ENCODE data around the gene DCBLD1. TPM values are rescaled to one million over a fixed set of nuclear protein-coding genes. Genes with fewer than 3 reads are reported as not detected.

The DCBLD1 gene
- total and polyA plus RNA-seq, 2 of the 13 experiments (the other 11 are each of a cell fraction or from before 2014, with no cell fraction given): 23.2 to 41.5 TPM

DNA sequence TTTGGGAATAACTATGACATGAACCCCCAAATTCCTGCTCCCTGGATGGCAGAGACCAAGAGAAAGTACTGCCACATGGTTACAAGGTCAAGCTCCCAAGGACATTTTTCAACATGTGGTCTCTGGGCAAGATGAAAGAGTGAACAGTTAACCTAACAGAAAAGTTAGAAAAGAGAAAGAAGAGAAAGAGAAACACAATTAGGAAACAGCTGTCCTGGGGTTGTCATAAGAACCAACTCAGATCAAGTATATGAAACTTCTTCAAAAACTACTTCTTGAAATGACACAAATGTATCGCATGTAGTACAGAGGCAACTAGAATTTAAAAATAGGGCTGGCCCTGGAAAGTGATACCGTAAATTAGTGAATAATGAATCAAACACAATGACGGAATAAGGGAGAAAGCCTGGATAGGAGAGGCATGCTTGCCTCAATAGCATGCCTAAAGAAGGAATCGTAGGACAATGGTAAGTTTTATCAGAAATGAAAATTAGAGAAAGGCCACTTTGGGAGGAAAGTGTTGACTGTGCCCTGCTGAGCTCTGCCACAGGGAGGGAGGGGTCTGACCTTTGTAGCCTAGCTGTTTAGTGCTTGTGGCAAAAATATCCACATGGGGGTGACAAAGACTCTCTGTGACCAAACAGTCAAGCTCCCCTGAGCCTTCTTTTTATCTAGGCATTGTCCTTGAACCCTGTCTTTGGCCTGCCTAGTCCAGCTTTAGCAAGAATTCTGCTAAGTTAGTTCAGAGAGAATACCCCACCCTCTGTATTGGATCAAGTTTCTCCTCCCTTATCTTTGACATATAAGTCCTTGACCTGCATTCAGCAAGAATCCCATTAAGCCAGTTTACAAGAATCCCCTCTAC, 4.3 kb upstream of the DCBLD1 start (continued):
- peak; percentile 77 for TF ChIP-seq HDAC2 (CRISPR knock-in tag; IDR thresholded peaks at IDR 0.05)
- TF ChIP-seq, protein P1, sequence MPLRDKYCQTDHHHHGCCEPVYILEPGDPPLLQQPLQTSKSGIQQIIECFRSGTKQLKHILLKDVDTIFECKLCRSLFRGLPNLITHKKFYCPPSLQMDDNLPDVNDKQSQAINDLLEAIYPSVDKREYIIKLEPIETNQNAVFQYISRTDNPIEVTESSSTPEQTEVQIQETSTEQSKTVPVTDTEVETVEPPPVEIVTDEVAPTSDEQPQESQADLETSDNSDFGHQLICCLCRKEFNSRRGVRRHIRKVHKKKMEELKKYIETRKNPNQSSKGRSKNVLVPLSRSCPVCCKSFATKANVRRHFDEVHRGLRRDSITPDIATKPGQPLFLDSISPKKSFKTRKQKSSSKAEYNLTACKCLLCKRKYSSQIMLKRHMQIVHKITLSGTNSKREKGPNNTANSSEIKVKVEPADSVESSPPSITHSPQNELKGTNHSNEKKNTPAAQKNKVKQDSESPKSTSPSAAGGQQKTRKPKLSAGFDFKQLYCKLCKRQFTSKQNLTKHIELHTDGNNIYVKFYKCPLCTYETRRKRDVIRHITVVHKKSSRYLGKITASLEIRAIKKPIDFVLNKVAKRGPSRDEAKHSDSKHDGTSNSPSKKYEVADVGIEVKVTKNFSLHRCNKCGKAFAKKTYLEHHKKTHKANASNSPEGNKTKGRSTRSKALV (CRISPR knock-in tag; IDR thresholded peaks at IDR 0.05): no peak
- TF ChIP-seq SP5 (CRISPR knock-in tag; IDR thresholded peaks at IDR 0.05; ENCODE audit: borderline replicate concordance, low read depth): peak; percentile 78
- TF ChIP-seq ZNF878 (CRISPR knock-in tag; IDR thresholded peaks at IDR 0.05): peak; percentile 25; the same call in 1 of the 2 replicates
- no peak for TF ChIP-seq ZNF180 (CRISPR knock-in tag; IDR thresholded peaks at IDR 0.05; ENCODE audit: borderline replicate concordance, low read depth)
- TF ChIP-seq PAF1 (CRISPR knock-in tag; IDR thresholded peaks at IDR 0.05): no peak
- TF ChIP-seq, protein P2, sequence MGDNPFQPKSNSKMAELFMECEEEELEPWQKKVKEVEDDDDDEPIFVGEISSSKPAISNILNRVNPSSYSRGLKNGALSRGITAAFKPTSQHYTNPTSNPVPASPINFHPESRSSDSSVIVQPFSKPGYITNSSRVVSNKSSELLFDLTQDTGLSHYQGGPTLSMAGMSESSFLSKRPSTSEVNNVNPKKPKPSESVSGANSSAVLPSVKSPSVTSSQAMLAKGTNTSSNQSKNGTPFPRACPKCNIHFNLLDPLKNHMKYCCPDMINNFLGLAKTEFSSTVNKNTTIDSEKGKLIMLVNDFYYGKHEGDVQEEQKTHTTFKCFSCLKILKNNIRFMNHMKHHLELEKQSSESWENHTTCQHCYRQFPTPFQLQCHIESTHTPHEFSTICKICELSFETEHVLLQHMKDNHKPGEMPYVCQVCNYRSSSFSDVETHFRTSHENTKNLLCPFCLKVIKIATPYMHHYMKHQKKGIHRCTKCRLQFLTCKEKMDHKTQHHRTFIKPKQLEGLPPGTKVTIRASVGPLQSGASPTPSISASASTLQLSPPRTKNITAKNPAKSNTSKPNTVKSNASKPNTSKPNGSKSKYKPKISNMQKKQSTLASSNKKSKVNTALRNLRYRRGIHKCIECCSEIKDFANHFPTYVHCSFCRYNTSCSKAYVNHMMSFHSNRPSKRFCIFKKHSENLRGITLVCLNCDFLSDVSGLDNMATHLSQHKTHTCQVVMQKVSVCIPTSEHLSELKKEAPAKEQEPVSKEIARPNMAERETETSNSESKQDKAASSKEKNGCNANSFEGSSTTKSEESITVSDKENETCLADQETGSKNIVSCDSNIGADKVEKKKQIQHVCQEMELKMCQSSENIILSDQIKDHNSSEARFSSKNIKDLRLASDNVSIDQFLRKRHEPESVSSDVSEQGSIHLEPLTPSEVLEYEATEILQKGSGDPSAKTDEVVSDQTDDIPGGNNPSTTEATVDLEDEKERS (CRISPR knock-in tag; IDR thresholded peaks at IDR 0.05): no peak; the same call in 1 of the 2 replicates
- no peak for TF ChIP-seq ZNF382 (CRISPR knock-in tag; IDR thresholded peaks at IDR 0.05; ENCODE audit: borderline replicate concordance)
- TF ChIP-seq THAP11 (CRISPR knock-in tag; IDR thresholded peaks at IDR 0.05): no peak
- no peak for TF ChIP-seq KDM5A (IDR thresholded peaks at IDR 0.05; ENCODE audit: borderline replicate concordance, low read length)
- no peak for TF ChIP-seq ZNF296 (CRISPR knock-in tag; conservative IDR thresholded peaks at IDR 0.05)
- TF ChIP-seq FOSL1 (CRISPR knock-in tag; IDR thresholded peaks at IDR 0.05; ENCODE audit: borderline replicate concordance): no peak
- TF ChIP-seq, protein P3, sequence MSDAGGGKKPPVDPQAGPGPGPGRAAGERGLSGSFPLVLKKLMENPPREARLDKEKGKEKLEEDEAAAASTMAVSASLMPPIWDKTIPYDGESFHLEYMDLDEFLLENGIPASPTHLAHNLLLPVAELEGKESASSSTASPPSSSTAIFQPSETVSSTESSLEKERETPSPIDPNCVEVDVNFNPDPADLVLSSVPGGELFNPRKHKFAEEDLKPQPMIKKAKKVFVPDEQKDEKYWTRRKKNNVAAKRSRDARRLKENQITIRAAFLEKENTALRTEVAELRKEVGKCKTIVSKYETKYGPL (CRISPR knock-in tag; IDR thresholded peaks at IDR 0.05): no peak
- no peak for TF ChIP-seq MTF2 (CRISPR knock-in tag; IDR thresholded peaks at IDR 0.05; ENCODE audit: borderline replicate concordance)
- peak; percentile 78; the same call in 1 of the 2 replicates for TF ChIP-seq HMG20A (CRISPR knock-in tag; IDR thresholded peaks at IDR 0.05; ENCODE audit: borderline replicate concordance)
- TF ChIP-seq KDM6A (CRISPR knock-in tag; IDR thresholded peaks at IDR 0.05; ENCODE audit: low read depth): peak; percentile 59; the same call in 1 of the 2 replicates
- peak; percentile 88 for TF ChIP-seq POGZ (CRISPR knock-in tag; IDR thresholded peaks at IDR 0.05)
- TF ChIP-seq ZFP62 (CRISPR knock-in tag; IDR thresholded peaks at IDR 0.05): no peak
- no peak for TF ChIP-seq MBNL3 (CRISPR knock-in tag; conservative IDR thresholded peaks at IDR 0.05)
- 0 out of 2 replicates have a peak, but pooled peaks have one; percentile 50 for TF ChIP-seq ZNF17 (CRISPR knock-in tag; IDR thresholded peaks at IDR 0.05)
- no peak for TF ChIP-seq TOE1 (CRISPR knock-in tag; IDR thresholded peaks at IDR 0.05)
- TF ChIP-seq NR2F1 (CRISPR knock-in tag; IDR thresholded peaks at IDR 0.05): peak; percentile 89 to 90
- no peak for TF ChIP-seq ZNF432 (CRISPR knock-in tag; IDR thresholded peaks at IDR 0.05; ENCODE audit: borderline replicate concordance)
- peak; percentile 13 for TF ChIP-seq SKI (IDR thresholded peaks at IDR 0.05; ENCODE audit: partially characterized antibody)
- TF ChIP-seq ZFAT (CRISPR knock-in tag; conservative IDR thresholded peaks at IDR 0.05): no peak
- no peak for TF ChIP-seq ARNT2 (CRISPR knock-in tag; IDR thresholded peaks at IDR 0.05; ENCODE audit: low read depth)
